Measurements from ENCODE around the gene FNDC10. TPM values are rescaled to one million over a fixed set of nuclear protein-coding genes. Genes with fewer than 3 reads are reported as not detected.

Gene FNDC10
- total RNA-seq, 1 experiment from 2014 or later, result 15.6 TPM

- Histone ChIP-seq H3K27me3 (replicated peaks; ENCODE audit: control insufficient read depth, insufficient read depth, low read length) (no peaks in the 10 kb centered on the region), H3K9me3 (no peaks in the 10 kb centered on the region), H3K36me3 (ENCODE audit: control insufficient read depth, insufficient read depth, low read length) (no peaks in the 10 kb centered on the region), H3K4me3 (ENCODE audit: low read depth, low read length) (no peak overlapping the region), H3K4me1 (no peaks in the 10 kb centered on the region)
- no peak for DNase-seq
- CTCF ChIA-PET, result interaction anchor here (1.1 kb wide), 1 partner anchor 20 kb away, joined by 3 read pairs; no protein-coding TSS in a partner anchor
- BruUV-seq (replicated peaks), result no TSS peak
- H3K4me1 Mint-ChIP-seq (ENCODE audit: low read depth, unreplicated experiment), result peaks cover 6% of the 10 kb centered on the region
- no peak for TF ChIP-seq CTCF (IDR thresholded peaks at IDR 0.05; ENCODE audit: insufficient read depth in 1 of 2, low read depth in 1 of 2, low read length in 1 of 2, severe bottlenecking in 1 of 2, unreplicated experiment in 1 of 2)
- intact Hi-C loops (cut with micrococcal nuclease; ENCODE audit: unreplicated experiment), result no loop called here
- H3K4me3 Mint-ChIP-seq (ENCODE audit: unreplicated experiment), result no peak overlapping the region
- no peaks in the 10 kb centered on the region for H3K27me3 Mint-ChIP-seq (ENCODE audit: insufficient read depth, unreplicated experiment)
- no peaks in the 10 kb centered on the region for H3K9me3 Mint-ChIP-seq (ENCODE audit: unreplicated experiment)
- POLR2A ChIA-PET, result no interaction called here
- peaks cover 21% of the 10 kb centered on the region for H3K36me3 Mint-ChIP-seq (ENCODE audit: insufficient read depth, unreplicated experiment)
- no peak overlapping the region for H3K27ac Mint-ChIP-seq (ENCODE audit: unreplicated experiment)
Measured at GRCh38 chr1:1577367-1578011, 22.4 kb downstream of the FNDC10 start.

DNA sequence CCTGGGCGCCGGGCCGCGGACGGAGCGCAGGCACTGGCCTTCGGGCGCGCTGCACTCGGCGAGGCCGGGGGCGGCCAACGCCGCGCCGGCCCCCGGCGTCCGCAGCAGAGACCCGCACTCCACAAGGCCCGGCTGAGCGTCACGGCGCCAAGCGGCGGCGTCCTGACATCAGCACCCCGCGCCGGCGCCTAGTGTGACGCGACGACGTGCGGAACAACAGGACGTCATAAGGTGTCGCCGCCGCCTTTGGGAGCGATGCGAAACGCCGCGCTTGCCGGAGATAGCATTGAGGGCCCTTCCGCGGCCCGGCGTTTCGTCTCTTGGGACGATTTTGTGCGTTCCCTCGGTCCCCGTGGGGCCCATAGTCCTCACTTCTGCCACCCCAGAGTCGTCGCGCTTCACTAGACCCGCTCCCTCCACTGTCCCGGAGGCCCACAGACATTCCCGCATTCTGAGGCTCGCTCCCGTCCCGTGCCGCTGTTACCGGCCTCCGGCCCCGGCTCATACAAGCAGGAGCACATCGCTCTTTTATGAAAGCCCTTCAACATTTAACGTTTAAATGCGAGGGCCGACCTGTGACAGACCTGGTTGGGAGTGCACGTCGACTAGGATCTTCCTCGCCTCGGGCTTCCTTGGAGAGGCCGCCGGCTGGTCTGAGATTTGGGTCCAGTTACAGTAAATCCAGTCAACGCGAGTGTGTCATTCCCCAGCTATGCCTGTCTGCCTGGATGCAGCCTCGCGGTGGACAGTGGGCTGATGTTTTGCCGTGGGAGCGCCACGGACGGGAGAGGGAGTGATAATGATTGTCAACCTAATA is 25.0 kb downstream of the FNDC10 start, which contains the start of gene SSU72:
Gene SSU72, minus strand, starts transcription at position 143 of the 817 bp plus-strand sequence. CDS start 306 bp downstream, outside the sequence.
- H3K9me3 Mint-ChIP-seq (ENCODE audit: unreplicated experiment), result no peaks in the 10 kb centered on the region
- no peaks in the 10 kb centered on the region for H3K9me3 ChIP-seq
- H3K27ac Mint-ChIP-seq (ENCODE audit: unreplicated experiment), result peak within 1 kb of the TSS; percentile 99
- H3K4me1 ChIP-seq, result no peaks in the 10 kb centered on the region
- no peak for TF ChIP-seq CTCF (IDR thresholded peaks at IDR 0.05; ENCODE audit: insufficient read depth in 1 of 2, low read depth in 1 of 2, low read length in 1 of 2, severe bottlenecking in 1 of 2, unreplicated experiment in 1 of 2)
- ChIA-PET CTCF (no interaction called here), POLR2A (interaction anchor here (0.6 kb wide), 1 partner anchor 12 kb away, joined by 3 read pairs; no protein-coding TSS in a partner anchor)
- DNase-seq, result peak; percentile 90 to 91
- H3K4me3 Mint-ChIP-seq (ENCODE audit: unreplicated experiment), result peak within 1 kb of the TSS; percentile 95
- BruUV-seq (replicated peaks), result TSS peak; percentile 90
- H3K27me3 Mint-ChIP-seq (ENCODE audit: insufficient read depth, unreplicated experiment), result no peaks in the 10 kb centered on the region
- H3K4me1 Mint-ChIP-seq (ENCODE audit: low read depth, unreplicated experiment), result peaks cover 6% of the 10 kb centered on the region
- H3K36me3 Mint-ChIP-seq (ENCODE audit: insufficient read depth, unreplicated experiment), result peaks cover 43% of the 10 kb centered on the region
- intact Hi-C loops (cut with micrococcal nuclease; ENCODE audit: unreplicated experiment), result no loop called here
- H3K4me3 ChIP-seq (ENCODE audit: low read depth, low read length), result peak within 1 kb of the TSS; percentile 95
- H3K36me3 ChIP-seq (ENCODE audit: control insufficient read depth, insufficient read depth, low read length), result no peaks in the 10 kb centered on the region
- no peaks in the 10 kb centered on the region for H3K27me3 ChIP-seq (replicated peaks; ENCODE audit: control insufficient read depth, insufficient read depth, low read length)

DNA sequence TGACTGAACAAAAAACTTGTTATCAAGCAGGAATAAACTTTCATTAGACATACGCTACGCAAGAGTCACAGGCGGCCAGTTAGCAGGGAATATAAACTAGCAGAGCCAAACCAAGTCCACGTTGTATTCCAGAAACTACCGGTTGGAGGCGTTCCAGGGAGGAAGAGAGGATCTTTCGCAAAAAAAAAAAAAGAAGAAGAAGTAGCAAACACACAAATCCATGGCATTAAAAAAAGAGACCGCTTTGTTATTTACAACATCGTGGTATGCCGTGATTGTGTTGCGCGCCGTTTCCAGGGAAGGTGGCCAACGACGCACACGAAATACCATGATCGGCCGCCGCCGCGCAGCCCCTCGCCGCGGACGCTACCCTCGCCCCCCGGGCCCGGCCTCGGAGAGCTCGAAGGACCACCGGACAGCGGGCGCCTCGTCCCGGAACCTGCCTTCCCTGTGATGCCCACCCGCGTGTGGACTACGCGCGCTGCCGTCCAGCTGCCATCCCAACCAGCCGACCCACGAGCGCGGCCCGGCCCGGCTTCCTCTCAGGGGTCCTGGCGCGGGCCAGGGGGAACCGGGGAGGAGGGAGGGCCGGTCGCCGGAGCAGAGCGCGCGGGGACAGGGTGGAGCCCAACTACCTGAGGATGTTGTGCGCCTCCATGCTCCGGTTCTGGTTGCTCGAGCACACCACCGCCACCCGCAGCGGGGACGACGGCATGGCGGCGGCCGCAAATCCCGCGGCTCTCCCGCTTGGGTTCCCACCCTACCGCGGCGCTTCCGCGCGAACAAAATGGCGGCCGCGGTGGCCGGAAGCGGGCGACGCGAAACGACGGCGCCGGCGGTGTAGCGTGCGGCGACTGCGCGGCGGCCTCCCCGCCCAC is 25.9 kb downstream of the FNDC10 start:
- peak; percentile 22 to 43 for TF ChIP-seq CTCF (IDR thresholded peaks at IDR 0.05; ENCODE audit: insufficient read depth in 1 of 2, low read depth in 1 of 2, low read length in 1 of 2, severe bottlenecking in 1 of 2, unreplicated experiment in 1 of 2)
- POLR2A ChIA-PET, result no interaction called here
- H3K9me3 ChIP-seq, result no peaks in the 10 kb centered on the region

More for the DNA sequence above, 25.9 kb downstream of the FNDC10 start:
- intact Hi-C loops (cut with micrococcal nuclease; ENCODE audit: unreplicated experiment), result no loop called here
- no peaks in the 10 kb centered on the region for H3K9me3 Mint-ChIP-seq (ENCODE audit: unreplicated experiment)
- no peaks in the 10 kb centered on the region for H3K27me3 ChIP-seq (replicated peaks; ENCODE audit: control insufficient read depth, insufficient read depth, low read length)
- H3K4me1 Mint-ChIP-seq (ENCODE audit: low read depth, unreplicated experiment), result peaks cover 6% of the 10 kb centered on the region
- peak; percentile 48 to 69 for DNase-seq
- peak overlapping the region; percentile 95 for H3K4me3 Mint-ChIP-seq (ENCODE audit: unreplicated experiment)
- peak overlapping the region; percentile 96 for H3K27ac Mint-ChIP-seq (ENCODE audit: unreplicated experiment)
- H3K4me1 ChIP-seq, result no peaks in the 10 kb centered on the region
- H3K27me3 Mint-ChIP-seq (ENCODE audit: insufficient read depth, unreplicated experiment), result no peaks in the 10 kb centered on the region
- peak overlapping the region; percentile 95 for H3K4me3 ChIP-seq (ENCODE audit: low read depth, low read length)
- no TSS peak for BruUV-seq (replicated peaks)
- H3K36me3 Mint-ChIP-seq (ENCODE audit: insufficient read depth, unreplicated experiment), result peaks cover 47% of the 10 kb centered on the region
- H3K36me3 ChIP-seq (ENCODE audit: control insufficient read depth, insufficient read depth, low read length), result no peaks in the 10 kb centered on the region
- CTCF ChIA-PET, result no interaction called here

Measured in Caco-2 (cell line).